Ectodermal cell (in vitro differentiated cells): ENCODE data around the gene COA8.
A peak's percentile ranks its signal among the peaks of the same experiment; 100 is the strongest.

Experiments
- H3K27ac ChIP-seq: 2 replicates; pipeline ENCODE4 v1.7.0; 2013; ENCODE audit warnings: mild to moderate bottlenecking, low read depth, low read length; ENCODE audit not compliant: insufficient read depth, poor library complexity, severe bottlenecking
- H3K27me3 ChIP-seq: 2 replicates; pipeline ENCODE4 v1.7.0; 2013; ENCODE audit warnings: mild to moderate bottlenecking, low read length; ENCODE audit not compliant: insufficient read depth, control insufficient read depth, poor library complexity, severe bottlenecking
- H3K36me3 ChIP-seq: one replicate; pipeline ENCODE4 v1.7.0; 2013; ENCODE audit warnings: low read length; ENCODE audit not compliant: control insufficient read depth, insufficient read depth
- H3K4me1 ChIP-seq: one replicate; pipeline ENCODE4 v1.7.0; 2013; ENCODE audit warnings: low read length; ENCODE audit not compliant: control insufficient read depth, insufficient read depth
- H3K4me3 ChIP-seq: 2 replicates; pipeline ENCODE4 v1.7.0; 2013; ENCODE audit warnings: low read depth, low read length, control low read depth; ENCODE audit not compliant: insufficient read depth
- H3K9me3 ChIP-seq: 2 replicates; pipeline ENCODE4 v1.7.0; 2013; ENCODE audit warnings: mild to moderate bottlenecking, low read length, moderate library complexity; ENCODE audit not compliant: control insufficient read depth
- WGBS, 2 experiments: methylation state at CpG; one replicate each; pipeline ENCODE4 v1.1.7; 2013; ENCODE audit warnings: missing lambda C conversion rate in 2 of 2; 5-methylcytosine and 5-hydroxymethylcytosine counted together

The COA8 gene

DNA sequence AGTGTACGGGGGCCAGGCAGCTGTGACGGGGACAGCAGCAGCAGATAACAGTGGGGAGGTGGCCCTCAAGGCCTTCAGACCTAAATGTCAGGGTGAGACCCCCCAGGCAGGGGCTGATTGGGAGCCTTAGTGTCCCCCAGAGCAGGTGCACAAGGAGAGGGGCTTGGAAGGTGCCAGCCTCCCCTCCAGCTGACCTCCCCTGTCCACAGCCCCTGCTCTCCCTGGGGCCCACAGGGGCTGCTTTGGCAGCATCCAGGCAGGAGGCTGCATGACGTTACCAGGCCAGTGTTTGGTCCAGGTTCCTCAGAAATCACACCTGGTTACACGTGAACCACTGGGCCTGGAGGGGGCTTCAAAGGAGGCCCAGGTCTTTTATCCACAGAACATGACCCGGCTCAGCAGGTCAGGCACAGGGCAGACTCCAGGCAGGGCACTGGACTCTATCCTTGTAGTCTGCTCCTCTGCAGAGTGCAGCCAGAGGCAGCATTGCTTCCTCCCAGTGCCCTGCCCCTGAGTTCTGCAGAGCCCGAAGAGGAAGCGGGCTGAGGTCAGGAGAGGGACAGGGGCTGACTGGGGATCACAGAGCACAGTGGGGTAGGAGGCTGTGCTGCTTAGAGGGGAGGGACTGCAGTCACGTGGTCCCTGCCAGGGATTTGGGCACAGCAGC is 36.4 kb upstream of the COA8 start:
- Histone ChIP-seq H3K9me3 (no peaks in the 10 kb centered on the region), H3K4me3 (no peak overlapping the region), H3K27me3 (peaks cover 34% of the 10 kb centered on the region), H3K36me3 (no peaks in the 10 kb centered on the region), H3K27ac (no peak overlapping the region), H3K4me1 (peaks cover 24% of the 10 kb centered on the region)
- 84 to 87% methylated on average over 8 of the region's 8 CpGs for WGBS, 2 experiments

DNA sequence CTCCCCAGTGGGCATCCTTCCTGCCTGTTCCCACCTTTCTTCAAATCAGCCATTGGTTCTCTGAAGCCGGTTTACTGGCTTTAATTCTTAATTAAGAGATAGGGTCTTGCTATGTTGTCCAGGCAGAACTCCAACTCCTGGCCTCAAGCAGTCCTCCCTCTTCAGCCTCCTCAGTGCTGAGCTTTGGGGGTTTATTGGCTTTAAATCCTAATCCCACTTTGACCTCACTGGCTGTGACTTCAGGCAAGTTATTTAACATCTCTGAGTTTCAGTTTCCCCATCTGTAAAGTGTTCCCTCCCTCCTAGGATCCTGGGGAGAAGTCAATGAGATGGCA is 35.9 kb upstream of the COA8 start:
- Histone ChIP-seq H3K4me3 (no peak overlapping the region), H3K27ac (no peak overlapping the region), H3K27me3 (peaks cover 29% of the 10 kb centered on the region), H3K9me3 (no peaks in the 10 kb centered on the region), H3K4me1 (peaks cover 24% of the 10 kb centered on the region), H3K36me3 (no peaks in the 10 kb centered on the region)
- WGBS, 2 experiments = 91 to 100% methylated on average over 1 of the region's 1 CpG

DNA sequence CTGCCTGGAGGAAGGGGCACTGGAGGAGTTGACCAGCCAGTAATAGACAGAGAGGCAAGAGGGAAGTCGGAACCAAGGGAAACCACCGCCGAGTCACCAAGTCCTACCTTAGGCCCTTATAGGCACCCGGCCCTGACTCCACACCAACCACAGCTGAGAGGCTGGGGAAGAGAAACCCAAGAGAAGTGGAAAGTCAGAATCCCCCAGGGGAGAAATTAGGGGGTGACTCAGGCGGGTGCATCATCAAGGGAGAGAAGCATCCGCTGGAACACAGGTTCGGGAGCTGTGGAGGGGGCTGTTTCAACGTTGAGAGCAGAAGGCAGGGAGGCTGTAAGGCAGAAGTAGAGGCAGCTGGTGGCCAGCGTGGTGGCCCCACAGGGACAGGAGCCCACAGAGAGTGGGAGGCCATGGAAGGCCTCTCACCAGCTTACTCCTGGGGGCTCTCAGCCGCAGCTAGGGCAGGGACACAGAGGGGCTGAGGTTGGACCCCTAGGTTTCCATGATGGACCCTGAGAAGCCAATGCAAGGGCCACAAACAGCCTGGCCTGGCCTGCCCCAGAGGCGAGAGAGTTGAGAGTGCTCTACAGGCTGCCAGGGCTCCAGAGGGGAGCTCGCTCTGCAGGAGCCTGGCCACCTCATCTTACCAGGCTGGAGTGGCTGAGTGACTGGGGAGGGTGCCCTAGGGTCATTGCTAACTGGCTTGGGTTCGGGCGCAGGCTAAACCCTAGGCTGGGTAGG is 35.2 kb upstream of the COA8 start:
- 92 to 93% methylated on average over 14 of the region's 14 CpGs for WGBS, 2 experiments
- Histone ChIP-seq H3K27me3 (peaks cover 24% of the 10 kb centered on the region), H3K36me3 (no peaks in the 10 kb centered on the region), H3K4me1 (peaks cover 24% of the 10 kb centered on the region), H3K27ac (no peak overlapping the region), H3K4me3 (peak overlapping the region; percentile 10), H3K9me3 (no peaks in the 10 kb centered on the region)

DNA sequence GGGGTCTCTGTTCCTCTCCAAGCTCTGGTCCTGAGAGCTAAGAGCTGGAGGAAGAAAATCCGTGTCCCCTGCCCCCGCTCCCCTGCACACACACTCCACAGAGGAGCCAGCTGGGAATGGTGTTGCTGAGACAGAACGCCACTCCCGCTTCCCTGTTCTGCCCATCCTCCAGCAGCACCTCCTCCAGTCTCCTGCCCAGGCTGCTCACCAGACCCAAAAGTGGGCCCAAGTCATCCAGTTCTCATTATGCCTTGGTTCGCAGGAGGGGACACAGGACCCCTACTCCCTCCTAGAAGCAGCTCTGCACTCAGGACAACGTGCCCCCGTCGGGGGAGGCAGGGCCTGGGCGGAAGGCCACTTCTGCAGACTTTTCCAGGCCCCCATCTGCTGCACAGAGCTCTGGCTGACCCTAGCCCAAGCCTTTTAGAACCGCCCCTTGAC is 34.6 kb upstream of the COA8 start:
- H3K27me3 ChIP-seq = peaks cover 18% of the 10 kb centered on the region
- H3K4me1 ChIP-seq = peaks cover 22% of the 10 kb centered on the region
- WGBS, 2 experiments = 63 to 68% methylated on average over 10 of the region's 10 CpGs
- H3K36me3 ChIP-seq = no peaks in the 10 kb centered on the region
- peak overlapping the region; percentile 0 for H3K27ac ChIP-seq
- H3K9me3 ChIP-seq = no peaks in the 10 kb centered on the region
- H3K4me3 ChIP-seq = peak overlapping the region; percentile 78

DNA sequence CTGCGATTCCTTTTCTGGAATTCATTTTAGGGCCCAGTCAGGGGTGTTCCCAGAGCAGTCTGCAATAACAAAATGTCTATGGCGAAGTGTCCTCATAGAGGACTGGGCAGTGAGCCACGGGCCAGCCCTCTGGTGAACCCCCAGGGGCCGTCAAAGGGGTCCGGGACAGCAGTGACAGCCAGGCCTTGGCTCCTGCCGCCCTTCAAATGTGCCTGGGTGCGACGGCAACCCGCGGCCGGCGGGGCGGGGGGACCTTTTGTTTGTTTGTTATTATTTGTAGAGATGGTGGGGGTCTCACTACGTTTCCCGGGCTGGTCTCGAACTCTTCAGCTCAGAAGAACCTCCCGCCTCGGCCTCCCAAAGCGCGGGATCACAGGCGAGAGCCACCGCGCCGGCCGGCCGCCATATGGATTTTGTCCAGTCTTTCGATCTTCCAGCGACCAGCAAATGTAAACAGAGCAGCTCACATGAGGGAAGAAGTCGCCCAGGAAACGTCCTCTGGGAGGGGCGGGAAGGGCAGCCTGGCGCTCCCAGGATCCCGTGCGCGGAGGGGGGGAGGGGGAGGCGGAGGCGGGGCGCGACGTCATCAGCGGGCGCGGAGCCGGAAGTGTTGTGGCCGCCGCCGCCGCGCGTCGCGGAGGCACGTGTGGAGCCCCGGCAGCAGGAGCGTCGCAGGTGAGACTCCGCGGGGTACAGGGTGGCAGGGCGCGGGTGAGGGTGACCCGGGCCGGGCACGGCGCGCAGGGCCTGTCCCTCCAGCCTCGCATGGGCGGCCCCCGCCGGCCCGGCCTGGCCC is 34.0 kb upstream of the COA8 start, which contains the start of gene TRMT61A:
Gene TRMT61A (plus strand): TSS at position 610 of the 796 bp plus-strand sequence. CDS start 783 bp downstream, outside the sequence.
- H3K27ac ChIP-seq = peak within 1 kb of the TSS; percentile 0
- H3K27me3 ChIP-seq = peaks cover 11% of the 10 kb centered on the region
- no peaks in the 10 kb centered on the region for H3K9me3 ChIP-seq
- WGBS, 2 experiments = 6% methylated on average over 69 of the region's 70 CpGs
- peaks cover 17% of the 10 kb centered on the region for H3K4me1 ChIP-seq
- H3K36me3 ChIP-seq = no peaks in the 10 kb centered on the region
- peak within 1 kb of the TSS; percentile 78 for H3K4me3 ChIP-seq

DNA sequence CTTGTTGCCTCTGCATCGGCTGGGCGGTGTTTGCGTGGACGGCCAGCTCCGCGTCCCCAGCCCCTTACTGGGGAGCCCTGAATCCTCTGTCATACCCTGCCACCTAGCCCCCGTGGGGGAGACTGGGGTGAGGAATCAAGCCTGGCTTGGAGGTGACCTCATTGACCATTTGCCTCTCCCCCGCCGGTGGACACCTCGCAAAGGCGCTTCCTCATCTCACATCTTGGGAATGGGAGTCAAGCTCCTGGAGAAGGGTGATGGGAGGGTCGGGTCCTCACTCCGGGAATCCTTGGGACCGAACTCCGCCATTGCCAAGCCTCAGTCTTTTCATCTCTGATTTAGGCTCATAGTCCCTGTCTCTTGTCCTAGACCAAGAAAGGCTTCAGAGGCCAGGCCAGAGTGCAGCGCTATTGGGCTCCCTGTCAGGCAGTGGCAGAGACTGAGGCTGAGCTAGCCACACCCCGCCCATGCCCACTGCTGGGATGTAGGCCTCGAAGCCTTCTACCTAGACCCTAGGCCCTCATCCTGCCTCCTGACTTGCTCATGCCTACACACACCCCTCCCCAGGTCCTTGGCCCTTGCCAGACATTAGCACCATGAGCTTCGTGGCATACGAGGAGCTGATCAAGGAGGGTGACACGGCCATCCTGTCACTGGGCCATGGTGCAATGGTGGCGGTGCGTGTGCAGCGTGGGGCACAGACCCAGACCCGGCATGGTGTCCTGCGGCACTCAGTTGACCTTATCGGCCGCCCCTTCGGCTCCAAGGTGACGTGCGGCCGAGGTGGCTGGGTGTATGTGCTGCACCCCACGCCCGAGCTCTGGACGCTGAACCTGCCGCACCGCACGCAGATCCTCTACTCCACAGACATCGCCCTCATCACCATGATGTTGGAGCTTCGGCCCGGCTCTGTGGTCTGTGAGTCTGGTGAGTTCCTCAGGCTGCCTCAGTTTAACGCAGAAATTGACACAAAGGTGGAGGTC is 33.1 kb upstream of the COA8 start:
- no peaks in the 10 kb centered on the region for H3K36me3 ChIP-seq
- H3K4me3 ChIP-seq = peak overlapping the region; percentile 78
- H3K4me1 ChIP-seq = peaks cover 13% of the 10 kb centered on the region
- H3K27ac ChIP-seq = no peak overlapping the region
- no peaks in the 10 kb centered on the region for H3K9me3 ChIP-seq
- peaks cover 3% of the 10 kb centered on the region for H3K27me3 ChIP-seq
- WGBS, 2 experiments = 55% methylated on average over 42 of the region's 42 CpGs

DNA sequence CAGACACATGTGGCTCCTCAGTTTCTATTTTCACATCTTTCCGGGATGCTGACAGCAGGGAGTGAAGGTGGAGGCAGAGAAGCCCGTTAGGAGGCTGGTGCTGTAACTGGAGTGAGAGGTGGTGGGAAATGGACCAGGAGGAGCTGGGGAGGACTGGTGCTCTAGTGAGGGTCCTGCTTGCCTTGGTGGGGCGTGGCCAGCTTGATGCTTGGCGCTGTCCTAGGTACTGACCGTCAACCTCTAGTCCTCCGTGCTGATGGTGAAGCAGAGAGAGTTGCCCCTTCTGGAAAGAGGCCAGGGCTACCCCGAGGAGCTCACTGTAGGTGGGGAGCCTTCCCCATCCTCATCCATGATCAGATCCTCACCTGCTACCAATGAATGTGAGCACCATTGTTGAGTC is 32.4 kb upstream of the COA8 start:
- peak overlapping the region; percentile 78 for H3K4me3 ChIP-seq
- no peaks in the 10 kb centered on the region for H3K9me3 ChIP-seq
- 70 to 72% methylated on average over 7 of the region's 7 CpGs for WGBS, 2 experiments
- H3K4me1 ChIP-seq = peaks cover 12% of the 10 kb centered on the region
- H3K27me3 ChIP-seq = no peaks in the 10 kb centered on the region
- no peaks in the 10 kb centered on the region for H3K36me3 ChIP-seq
- H3K27ac ChIP-seq = no peak overlapping the region

DNA sequence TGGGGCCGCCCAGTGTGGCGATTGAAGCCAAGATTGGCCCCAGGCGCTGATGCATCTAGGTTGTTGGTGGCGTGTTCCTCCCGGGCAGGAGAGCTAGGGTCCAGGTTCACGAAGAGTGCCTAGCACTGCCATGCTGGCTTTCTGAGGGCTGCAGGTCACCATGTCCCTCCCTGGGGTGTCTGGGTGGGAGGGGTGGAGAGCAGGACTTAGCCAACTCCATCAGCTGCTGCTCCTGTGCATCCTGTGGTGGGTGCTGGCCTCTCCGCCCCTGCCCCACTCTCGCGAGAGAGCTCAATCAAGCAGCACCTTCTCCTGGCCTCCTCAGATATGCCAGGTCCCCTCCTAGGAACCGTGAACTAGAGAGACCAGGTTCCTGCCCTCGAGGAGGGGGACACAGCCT is 31.9 kb upstream of the COA8 start:
- Histone ChIP-seq H3K9me3 (no peaks in the 10 kb centered on the region), H3K4me3 (no peak overlapping the region), H3K27ac (no peak overlapping the region), H3K4me1 (peaks cover 12% of the 10 kb centered on the region), H3K27me3 (no peaks in the 10 kb centered on the region), H3K36me3 (no peaks in the 10 kb centered on the region)
- WGBS, 2 experiments = 91 to 94% methylated on average over 11 of the region's 11 CpGs

DNA sequence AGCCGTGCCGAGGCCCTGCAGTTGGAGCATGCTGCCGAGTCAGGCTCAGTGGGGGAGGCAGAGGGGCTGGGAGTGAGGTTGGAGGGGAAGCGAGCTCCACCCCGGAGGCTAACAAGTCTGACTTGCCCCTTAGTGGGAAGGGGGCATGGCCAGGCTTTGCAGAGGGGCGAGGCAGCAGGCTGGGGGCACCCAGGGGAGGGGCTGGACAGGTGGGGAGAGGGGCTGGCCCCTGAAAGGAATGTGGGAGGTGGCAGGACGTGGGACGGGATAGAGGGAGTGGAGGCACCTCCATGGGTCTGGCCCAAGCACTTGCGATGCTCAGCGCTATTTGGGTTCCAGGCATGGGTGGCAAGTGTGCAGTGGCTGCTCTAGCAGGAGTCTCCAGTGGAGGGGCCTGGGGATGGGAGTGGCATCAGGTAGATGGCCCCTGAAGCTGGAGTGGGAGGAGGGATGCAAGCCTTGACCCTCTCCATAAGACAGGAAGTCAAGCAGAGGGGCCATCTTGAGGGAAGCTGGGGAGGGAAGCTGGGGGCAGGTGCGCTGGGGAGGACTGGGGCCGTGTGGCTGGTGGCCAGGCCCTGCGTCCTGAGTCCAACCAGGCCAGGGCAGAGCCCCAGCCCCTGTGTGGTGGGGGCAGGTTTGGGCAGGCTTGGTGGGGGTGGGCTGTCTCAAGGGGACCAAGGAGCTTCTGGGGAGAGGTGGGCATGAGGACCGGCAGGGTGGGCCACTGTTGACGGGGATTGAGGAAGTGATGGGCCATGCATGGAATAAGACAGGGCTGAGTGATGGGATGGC is 31.1 kb upstream of the COA8 start:
- Histone ChIP-seq H3K4me3 (no peak overlapping the region), H3K36me3 (no peaks in the 10 kb centered on the region), H3K27ac (no peak overlapping the region), H3K9me3 (no peaks in the 10 kb centered on the region), H3K4me1 (peaks cover 12% of the 10 kb centered on the region), H3K27me3 (no peaks in the 10 kb centered on the region)
- WGBS, 2 experiments = 94 to 96% methylated on average over 15 of the region's 15 CpGs
